Endodermal cell (in vitro differentiated cells): ENCODE data around the gene IFNL3. TPM values are rescaled to one million over a fixed set of nuclear protein-coding genes. Genes with fewer than 3 reads are reported as not detected.
"Not testable (repeated sequence)": the region's sequence is repeated elsewhere in the genome, so short reads cannot be mapped to it uniquely, and the experiment has no call there.

ENCODE experiments used
- DNase-seq: peaks from one replicate; pipeline ENCODE4 v3.0.0-alpha.2; 2017
- H3K27ac ChIP-seq: 2 replicates; pipeline ENCODE4 v1.5.1; 2013; ENCODE audit warnings: mild to moderate bottlenecking, low read depth, low read length, moderate library complexity
- H3K27me3 ChIP-seq: 2 replicates; pipeline ENCODE4 v1.6.1; 2013; ENCODE audit warnings: mild to moderate bottlenecking, low read length, moderate library complexity; ENCODE audit not compliant: insufficient read depth, control insufficient read depth, poor library complexity, severe bottlenecking
- H3K36me3 ChIP-seq: 2 replicates; pipeline ENCODE4 v1.7.0; 2013; ENCODE audit warnings: mild to moderate bottlenecking, low read length, moderate library complexity; ENCODE audit not compliant: control insufficient read depth, insufficient read depth
- H3K4me1 ChIP-seq: one replicate; pipeline ENCODE4 v1.7.0; 2013; ENCODE audit warnings: low read length; ENCODE audit not compliant: control insufficient read depth, insufficient read depth
- H3K4me3 ChIP-seq: 2 replicates; pipeline ENCODE4 v1.5.1; 2013; ENCODE audit warnings: mild to moderate bottlenecking, low read length, moderate library complexity
- H3K9ac ChIP-seq: 2 replicates; pipeline ENCODE4 v1.6.1; 2013; ENCODE audit warnings: mild to moderate bottlenecking, low read length, moderate library complexity; ENCODE audit not compliant: poor library complexity, severe bottlenecking; ENCODE audit errors: extremely low read depth
- H3K9me3 ChIP-seq: 2 replicates; pipeline ENCODE4 v1.6.1; 2013; ENCODE audit warnings: mild to moderate bottlenecking, low read length, moderate library complexity; ENCODE audit not compliant: control insufficient read depth
- H3K27ac Mint-ChIP-seq: 2 replicates; pipeline ENCODE4 v1.8.0; 2020; ENCODE audit warnings: mixed read lengths
- H3K27me3 Mint-ChIP-seq: 2 replicates; pipeline ENCODE4 v1.8.0; 2021; ENCODE audit warnings: mild to moderate bottlenecking, mixed read lengths; ENCODE audit not compliant: insufficient read depth
- H3K36me3 Mint-ChIP-seq: 2 replicates; pipeline ENCODE4 v1.8.0; 2020; ENCODE audit warnings: low read depth, mixed read lengths
- H3K4me1 Mint-ChIP-seq: 2 replicates; pipeline ENCODE4 v1.8.0; 2020; ENCODE audit warnings: mixed read lengths
- H3K4me3 Mint-ChIP-seq: 2 replicates; pipeline ENCODE4 v1.8.0; 2020; ENCODE audit warnings: mild to moderate bottlenecking, moderate library complexity, mixed read lengths
- H3K9me3 Mint-ChIP-seq: 2 replicates; pipeline ENCODE4 v1.8.0; 2020; ENCODE audit warnings: mild to moderate bottlenecking, mixed read lengths
- CTCF ChIP-seq: fragments of 200-600 bp; sonication (generic); conservative IDR thresholded peaks from 2 replicates; pipeline ENCODE4 v1.5.0; 2021; ENCODE audit warnings: antibody characterized with exemption, mild to moderate bottlenecking
- WGBS, 2 experiments: methylation state at CpG; one replicate each; pipeline versions ENCODE4 v1.1.5 to v1.1.7; 2013; ENCODE audit warnings: missing lambda C conversion rate in 2 of 2, mixed read lengths in 1 of 2; ENCODE audit not compliant: insufficient coverage in 1 of 2, insufficient read length in 1 of 2; 5-methylcytosine and 5-hydroxymethylcytosine counted together
- total RNA-seq, 2 donors: library from RNA; stranded (reverse); fragmentation: NEBNext Ultra II Directional in 1 of 2; extraction: Animal tissue kit (Norgen Biotek cat#: 25700) in 1 of 2; gene quantifications; 2 replicates in 1 of 2; 3 replicates in 1 of 2; pipeline ENCODE4 v1.2.1, GENCODE V29; 2021

Gene IFNL3
- total RNA-seq, 2 donors from 2014 or later, result not detected

GRCh38 chr19:39275578-39275977 is 30.8 kb upstream of the IFNL3 start:
- DNase-seq, result no peak
- no peaks in the 10 kb centered on the region for H3K9me3 Mint-ChIP-seq
- no peak overlapping the region for H3K27ac ChIP-seq
- 83 to 93% methylated on average over 5 of the region's 5 CpGs for WGBS, 2 experiments
- no peak overlapping the region for H3K4me3 ChIP-seq
- H3K27me3 Mint-ChIP-seq, result peaks cover 47% of the 10 kb centered on the region
- H3K4me1 ChIP-seq, result no peaks in the 10 kb centered on the region
- H3K27ac Mint-ChIP-seq, result no peak overlapping the region
- no peaks in the 10 kb centered on the region for H3K36me3 Mint-ChIP-seq
- peaks cover 30% of the 10 kb centered on the region for H3K27me3 ChIP-seq
- H3K9me3 ChIP-seq, result no peaks in the 10 kb centered on the region
- no peaks in the 10 kb centered on the region for H3K4me1 Mint-ChIP-seq
- TF ChIP-seq CTCF, result no peak
- no peak overlapping the region for H3K9ac ChIP-seq
- H3K4me3 Mint-ChIP-seq, result no peak overlapping the region
- no peaks in the 10 kb centered on the region for H3K36me3 ChIP-seq

- not testable (repeated sequence) for H3K36me3 Mint-ChIP-seq, H3K27ac ChIP-seq, H3K9me3 ChIP-seq, H3K4me3 ChIP-seq, H3K4me1 ChIP-seq, H3K9ac ChIP-seq, H3K4me3 Mint-ChIP-seq, H3K4me1 Mint-ChIP-seq, H3K36me3 ChIP-seq, H3K9me3 Mint-ChIP-seq, H3K27ac Mint-ChIP-seq, DNase-seq
- H3K27me3 Mint-ChIP-seq, result peaks cover 50% of the 10 kb centered on the region
- peaks cover 37% of the 10 kb centered on the region for H3K27me3 ChIP-seq
- WGBS, 2 experiments, result 88 to 89% methylated on average over 1 to 5 of the region's 5 CpGs
These were observed 29.1 kb upstream of the IFNL3 start for GRCh38 chr19:39273859-39274258.

- no peaks in the 10 kb centered on the region for H3K4me1 Mint-ChIP-seq
- H3K27me3 Mint-ChIP-seq, result peaks cover 53% of the 10 kb centered on the region
- Histone ChIP-seq H3K4me1 (no peaks in the 10 kb centered on the region), H3K27ac (no peak overlapping the region), H3K36me3 (no peaks in the 10 kb centered on the region), H3K9me3 (no peaks in the 10 kb centered on the region), H3K27me3 (peaks cover 45% of the 10 kb centered on the region), H3K9ac (no peak overlapping the region), H3K4me3 (no peak overlapping the region)
- H3K4me3 Mint-ChIP-seq, result no peak overlapping the region
- TF ChIP-seq CTCF, result no peak
- H3K27ac Mint-ChIP-seq, result no peak overlapping the region
- no peaks in the 10 kb centered on the region for H3K36me3 Mint-ChIP-seq
- DNase-seq, result no peak
- 82 to 83% methylated on average over 8 of the region's 9 CpGs for WGBS, 2 experiments
- no peaks in the 10 kb centered on the region for H3K9me3 Mint-ChIP-seq
These were observed 25.4 kb upstream of the IFNL3 start for GRCh38 chr19:39270036-39270871.

GRCh38 chr19:39269369-39269768 is 24.6 kb upstream of the IFNL3 start:
- H3K4me3 ChIP-seq, H3K36me3 Mint-ChIP-seq: not testable (repeated sequence)

GRCh38 chr19:39268531-39269223 is 23.9 kb upstream of the IFNL3 start:
- not testable (repeated sequence) for H3K36me3 Mint-ChIP-seq, H3K4me1 ChIP-seq, H3K9ac ChIP-seq, H3K4me3 Mint-ChIP-seq, DNase-seq, H3K27ac ChIP-seq, H3K4me3 ChIP-seq, H3K4me1 Mint-ChIP-seq, H3K36me3 ChIP-seq, H3K27ac Mint-ChIP-seq, H3K9me3 Mint-ChIP-seq, H3K9me3 ChIP-seq
- peaks cover 68% of the 10 kb centered on the region for H3K27me3 Mint-ChIP-seq
- 76 to 83% methylated on average over 1 to 5 of the region's 10 CpGs for WGBS, 2 experiments
- peaks cover 54% of the 10 kb centered on the region for H3K27me3 ChIP-seq

More at GRCh38 chr19:39269369-39269768, 24.6 kb upstream of the IFNL3 start:
- not testable (repeated sequence) for H3K4me1 ChIP-seq, H3K27ac Mint-ChIP-seq, H3K36me3 ChIP-seq, H3K4me1 Mint-ChIP-seq, H3K9me3 Mint-ChIP-seq, DNase-seq, H3K9ac ChIP-seq, H3K27ac ChIP-seq, H3K4me3 Mint-ChIP-seq, H3K9me3 ChIP-seq
- H3K27me3 ChIP-seq, result peaks cover 47% of the 10 kb centered on the region
- 63 to 79% methylated on average over 4 to 10 of the region's 10 CpGs for WGBS, 2 experiments
- peaks cover 62% of the 10 kb centered on the region for H3K27me3 Mint-ChIP-seq
